SKM-1 (cell line): ENCODE measurements around the gene ARHGAP40.
"Not testable (repeated sequence)": the region's sequence is repeated elsewhere in the genome, so short reads cannot be mapped to it uniquely, and the experiment has no call there.

Source experiments
- DNase-seq: peaks from one replicate; lab custom pipeline; 2025; ENCODE audit not compliant: unreplicated experiment; lab: John Stamatoyannopoulos, UW

Gene ARHGAP40

DNA sequence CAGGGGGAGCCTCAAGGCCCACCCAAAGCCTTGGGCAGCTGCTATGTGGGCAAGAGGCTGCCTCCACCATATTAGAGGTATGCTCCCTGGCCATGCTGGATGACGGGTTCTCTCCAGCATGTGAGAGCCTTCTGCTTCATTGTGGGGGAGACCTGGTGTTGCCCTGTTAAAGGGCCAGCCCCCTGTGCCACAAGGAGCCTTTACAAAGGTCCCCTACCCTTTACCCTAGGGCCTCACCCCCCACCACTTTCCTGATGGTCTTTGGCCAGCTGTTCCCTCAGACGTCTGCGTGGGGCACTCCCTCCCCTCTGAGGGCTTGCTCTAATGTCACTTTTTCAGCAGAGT lies 15.5 kb upstream of the ARHGAP40 start:
- DNase-seq = no peak

DNA sequence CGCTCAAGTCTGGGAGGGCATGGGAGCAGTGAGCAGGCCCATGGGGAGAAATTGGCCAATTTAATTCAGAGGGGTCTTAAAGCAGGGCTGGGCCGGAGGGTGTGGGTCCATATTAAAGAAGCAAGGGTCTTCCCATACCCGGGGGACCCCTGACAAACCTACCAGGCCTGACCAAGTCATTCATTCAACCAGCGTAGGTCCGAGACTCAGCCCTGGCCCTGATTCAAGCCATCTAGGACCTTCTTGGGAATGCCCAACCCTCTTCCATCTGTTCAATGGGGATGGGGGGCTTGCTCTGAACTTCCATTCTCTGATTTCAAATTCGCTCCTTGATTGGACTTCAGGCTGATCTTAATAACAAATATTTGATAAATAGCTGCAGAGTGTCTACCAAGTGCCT lies 13.3 kb upstream of the ARHGAP40 start:
- DNase-seq = no peak

DNA sequence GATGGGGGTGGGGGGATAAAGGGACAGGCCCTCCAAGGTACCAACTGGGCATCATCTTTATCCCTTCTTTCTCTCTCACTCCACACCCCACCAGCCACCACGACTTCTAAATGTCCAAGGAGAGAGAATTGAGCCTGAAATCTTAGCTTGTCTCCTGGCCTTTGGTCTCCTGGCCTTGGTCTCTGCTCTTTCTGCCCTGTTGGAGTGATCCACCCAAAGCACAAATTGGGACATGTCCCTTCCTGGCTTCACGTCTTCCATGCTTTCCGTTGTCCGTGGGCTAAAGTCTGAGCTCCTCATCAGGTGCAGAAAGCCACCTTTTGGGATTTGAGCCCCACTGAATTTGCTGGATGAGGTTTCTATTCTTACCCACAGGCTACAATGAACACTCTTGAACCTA lies 12.3 kb upstream of the ARHGAP40 start:
- DNase-seq = no peak

DNA sequence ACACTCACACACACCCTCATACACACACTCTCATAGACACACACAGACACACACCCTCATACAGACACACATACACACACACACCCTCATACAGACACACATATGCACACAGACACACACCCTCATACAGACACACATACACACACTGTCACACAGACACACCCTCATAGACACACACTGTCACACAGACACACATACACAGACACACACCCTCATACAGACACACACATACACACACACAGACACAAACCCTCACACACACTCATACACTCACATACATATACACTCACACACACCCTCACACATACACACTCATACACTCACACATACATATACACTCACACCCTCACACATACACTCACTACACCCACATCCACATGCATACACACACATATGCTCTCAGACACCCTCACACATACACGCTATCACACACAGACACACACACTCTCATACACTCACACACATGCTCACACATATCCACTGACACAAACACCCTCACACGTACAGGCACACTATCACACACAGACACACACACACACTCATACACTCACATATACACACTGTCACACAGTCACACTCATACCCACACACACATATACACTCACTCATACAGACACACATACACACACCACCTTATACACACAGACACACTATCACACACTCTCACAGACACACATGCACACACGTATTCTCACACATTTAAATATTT lies 11.5 kb upstream of the ARHGAP40 start:
- no peak for DNase-seq

DNA sequence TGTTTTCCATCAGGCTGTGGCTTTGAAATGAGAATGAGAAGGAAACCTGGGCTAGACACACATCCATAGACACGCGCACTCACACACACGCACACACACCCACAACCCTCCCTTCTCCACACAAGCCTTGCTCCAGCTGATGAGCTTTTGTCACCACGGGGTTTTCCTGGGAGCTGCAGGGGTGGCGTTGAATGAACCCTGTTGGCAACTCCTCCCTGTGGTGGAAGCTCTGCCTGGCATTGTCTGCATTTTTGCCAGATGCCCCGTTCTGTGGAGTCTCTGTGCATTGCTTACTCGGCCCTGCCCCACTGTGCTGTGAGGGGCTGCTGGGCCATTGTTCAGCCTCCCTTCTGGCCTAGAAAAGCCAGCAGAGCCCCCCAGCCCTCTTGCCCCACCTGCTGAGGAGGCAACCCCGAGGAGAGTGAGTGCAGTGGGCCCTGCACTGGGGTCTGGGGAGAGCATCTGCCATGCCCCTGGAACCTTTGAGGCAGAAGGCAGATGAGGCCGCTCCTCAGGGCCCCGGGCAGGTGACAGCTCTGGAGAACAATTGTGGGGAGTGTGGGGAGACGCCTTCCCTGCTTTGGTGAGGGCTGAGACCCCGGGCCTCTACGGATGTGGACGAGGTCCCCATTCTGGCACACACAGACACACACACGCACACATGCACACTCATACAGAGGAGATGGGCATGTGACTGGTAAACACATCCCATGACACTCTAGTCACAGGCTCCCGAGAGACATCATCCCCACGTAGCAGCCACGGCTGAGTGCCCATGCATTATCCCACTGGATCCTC lies 10.7 kb upstream of the ARHGAP40 start:
- DNase-seq = no peak

DNA sequence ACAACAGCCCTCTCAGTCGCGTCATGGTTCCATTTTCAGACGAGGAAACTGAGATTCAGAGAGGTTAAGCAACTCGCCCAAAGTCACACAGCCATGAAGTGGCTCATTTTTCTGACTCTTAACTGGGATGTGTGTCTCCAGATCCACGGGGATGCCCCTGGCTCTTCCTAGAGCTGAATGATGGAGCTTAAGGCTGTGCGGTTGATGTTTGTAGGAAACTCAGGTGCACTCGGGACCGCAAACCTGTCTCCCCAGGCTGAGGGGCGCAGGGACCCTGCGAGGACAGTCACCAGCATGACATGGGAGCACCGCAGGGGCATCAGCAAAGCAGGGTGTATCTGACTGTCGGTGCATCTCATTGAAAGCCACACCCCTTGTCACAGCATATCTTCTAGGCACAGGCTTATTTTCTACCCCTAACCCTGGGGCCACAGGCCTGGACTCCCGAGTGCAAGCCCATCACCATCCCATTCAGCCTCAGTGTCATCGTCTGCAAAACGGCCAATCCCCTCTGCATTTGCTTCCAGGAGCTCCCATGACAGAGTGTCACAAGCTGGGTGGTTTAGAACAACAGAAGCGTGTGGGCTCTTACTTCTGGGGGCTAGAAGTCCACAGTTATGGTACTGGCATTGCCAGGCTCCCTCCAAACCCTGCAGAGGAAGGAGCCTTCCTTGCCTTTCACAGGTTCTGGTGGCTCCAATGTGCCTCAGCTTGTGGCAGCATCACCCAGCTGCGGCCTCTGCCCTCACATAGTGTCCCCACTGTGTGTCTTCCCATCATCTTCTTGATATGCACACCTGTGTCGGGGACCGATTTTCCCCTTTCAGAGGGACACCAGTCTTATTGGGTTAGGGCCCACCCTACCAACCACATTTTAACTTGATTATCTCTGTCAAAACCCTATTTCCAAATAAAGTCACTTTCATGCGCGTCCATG lies 9.9 kb upstream of the ARHGAP40 start:
- no peak for DNase-seq

DNA sequence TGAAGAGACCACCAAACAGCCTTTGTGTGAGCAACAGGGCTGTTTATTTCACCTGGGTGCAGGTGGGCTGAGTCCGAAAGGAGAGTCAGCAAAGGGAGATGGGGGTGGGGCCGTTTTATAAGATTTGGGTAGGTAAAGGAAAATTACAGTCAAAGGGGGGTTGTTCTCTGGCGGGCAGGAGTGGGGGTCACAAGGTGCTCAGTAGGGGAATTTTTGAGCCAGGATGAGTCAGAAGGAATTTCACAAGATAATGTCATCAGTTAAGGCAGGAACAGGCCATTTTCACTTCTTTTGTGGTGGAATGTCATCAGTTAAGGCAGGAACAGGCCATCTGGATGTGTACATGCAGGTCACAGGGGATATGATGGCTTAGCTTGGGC lies 9.2 kb upstream of the ARHGAP40 start:
- not testable (repeated sequence) for DNase-seq

DNA sequence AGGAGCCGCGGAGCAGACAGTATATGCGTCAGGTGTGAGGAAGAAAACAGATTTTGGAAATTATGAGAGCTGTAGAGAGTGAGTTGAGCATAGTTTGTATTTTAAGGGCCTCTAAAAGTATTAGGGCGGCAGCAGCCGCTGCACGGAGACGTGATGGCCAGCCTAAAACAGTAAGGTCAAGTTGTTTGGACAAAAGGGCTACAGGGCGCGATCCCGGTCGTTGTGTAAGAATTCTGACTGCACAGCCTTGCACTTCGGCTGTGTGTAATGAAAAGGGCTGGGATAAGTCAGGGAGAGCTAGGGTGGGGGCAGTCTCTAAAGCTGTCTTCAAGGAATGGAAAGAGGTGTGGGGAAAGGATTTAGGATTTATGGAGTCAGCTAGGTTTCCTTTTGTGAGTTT lies 7.3 kb upstream of the ARHGAP40 start:
- not testable (repeated sequence) for DNase-seq

DNA sequence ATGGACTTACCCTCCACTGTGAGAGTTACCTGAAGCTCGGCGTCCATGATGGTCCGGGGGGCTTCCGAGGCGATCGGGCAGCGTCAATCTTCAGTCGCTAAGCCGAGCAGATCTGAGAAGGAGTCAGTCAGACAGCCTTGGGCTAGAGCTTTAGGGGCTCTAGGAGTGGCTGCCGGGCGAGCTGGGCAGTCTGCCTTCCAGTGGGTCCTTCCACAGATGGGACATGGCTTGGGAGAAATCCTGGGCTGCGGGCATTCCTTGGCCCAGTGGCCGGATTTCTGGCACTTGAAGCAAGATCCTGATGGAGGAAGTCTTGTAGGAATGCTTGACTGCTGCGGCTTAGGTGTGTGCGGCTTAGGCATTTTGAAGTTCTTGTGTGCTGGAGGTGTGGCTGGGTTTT lies 5.7 kb upstream of the ARHGAP40 start:
- not testable (repeated sequence) for DNase-seq

DNA sequence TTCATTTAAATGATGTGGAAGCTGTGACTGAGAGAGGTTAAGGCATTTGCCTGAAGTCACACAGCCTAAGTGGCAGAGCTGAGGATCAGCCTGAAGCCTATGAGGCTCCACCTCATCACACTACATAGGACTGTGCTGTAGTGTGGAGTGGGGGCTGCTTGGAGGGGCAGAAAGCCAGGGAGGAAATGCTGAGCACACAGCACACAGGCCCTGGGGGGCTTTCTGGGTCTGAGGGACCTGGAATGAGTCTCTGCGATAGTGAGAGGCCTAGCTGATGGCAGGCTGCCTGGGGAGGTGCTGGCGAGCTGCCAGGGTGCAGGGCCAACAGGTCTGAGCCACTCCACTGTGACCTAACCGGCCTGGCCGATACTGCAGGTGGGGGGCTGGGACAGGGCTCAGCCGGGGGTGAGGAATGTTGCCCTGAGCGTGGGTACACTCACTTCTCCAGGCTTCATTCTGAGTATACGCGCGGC lies 2.2 kb upstream of the ARHGAP40 start:
- no peak for DNase-seq

DNA sequence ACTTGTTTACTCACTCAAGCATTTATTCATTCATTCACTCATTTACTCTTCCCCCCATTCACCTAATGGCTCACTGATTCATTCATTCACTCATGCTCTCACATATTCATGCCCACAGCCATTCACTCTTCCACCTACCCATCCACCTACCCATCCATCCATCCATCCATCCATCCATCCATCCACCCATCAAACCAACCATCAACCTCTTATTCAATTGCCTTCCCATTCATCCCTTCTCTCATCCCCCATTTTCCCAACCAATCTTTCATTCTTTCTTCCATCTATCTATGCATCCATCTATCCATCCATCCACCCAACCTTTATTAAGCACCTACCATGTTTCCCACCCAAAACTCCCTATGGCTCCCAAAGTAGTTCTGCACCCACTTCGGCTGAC lies 1.6 kb upstream of the ARHGAP40 start:
- no peak for DNase-seq

DNA sequence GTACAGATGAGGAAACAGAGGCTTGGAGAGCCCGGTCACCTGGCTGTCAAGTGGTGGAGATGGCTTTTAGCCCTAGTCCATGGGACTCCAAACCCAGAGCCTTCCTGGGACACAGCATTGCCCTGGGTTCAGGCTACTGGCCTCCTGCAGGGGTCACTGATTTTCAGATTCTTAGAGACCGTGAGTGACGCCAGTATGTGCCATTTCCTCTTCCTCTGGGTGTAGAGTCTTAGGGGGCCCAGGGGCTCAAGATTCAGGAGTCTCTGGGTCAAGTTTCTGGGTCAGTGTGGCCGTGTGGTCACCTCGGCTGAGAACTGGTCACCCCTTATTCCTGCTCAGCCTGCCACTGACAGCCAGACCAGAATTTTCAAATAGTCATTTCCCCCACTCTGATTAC lies 574 bp downstream of the ARHGAP40 start:
- no peak for DNase-seq

DNA sequence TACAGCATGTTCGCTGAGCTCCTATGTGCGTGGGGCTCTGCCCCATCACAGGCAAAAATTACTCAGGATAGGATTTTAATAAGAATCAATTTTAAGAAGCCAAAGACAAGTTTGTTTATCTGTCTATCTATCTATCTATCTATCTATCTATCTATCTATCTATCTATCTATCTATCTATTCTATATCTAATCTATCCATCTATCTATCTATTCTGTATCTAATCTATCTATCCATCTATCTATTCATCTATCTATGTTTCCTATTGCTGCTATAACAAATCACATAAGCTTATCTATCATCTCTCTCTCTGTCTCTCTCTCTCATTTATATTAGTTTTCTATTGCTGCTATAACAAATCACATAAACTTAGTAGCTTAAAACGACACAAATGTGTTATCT lies 1.7 kb downstream of the ARHGAP40 start:
- DNase-seq = no peak

DNA sequence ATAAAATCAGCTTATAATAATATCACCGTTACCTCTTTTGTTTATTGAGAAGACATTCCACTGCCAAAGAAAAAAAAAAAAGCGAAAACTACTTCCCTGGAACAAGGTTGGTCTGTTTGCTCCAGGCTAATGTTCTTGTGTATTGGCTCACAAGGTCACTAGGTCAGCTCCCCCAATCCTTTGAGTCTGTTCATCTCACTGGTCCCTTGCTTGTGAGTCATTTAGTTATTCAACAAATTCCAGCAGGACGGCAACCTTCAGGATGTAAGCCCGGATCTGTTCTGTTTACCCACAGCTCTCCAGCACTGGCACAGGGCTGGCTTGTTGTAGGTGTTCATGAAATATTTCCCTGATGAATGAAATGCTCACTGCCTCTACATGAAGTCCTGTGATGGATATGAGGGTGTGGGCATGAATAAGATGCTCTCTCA lies 3.3 kb downstream of the ARHGAP40 start:
- DNase-seq = no peak

DNA sequence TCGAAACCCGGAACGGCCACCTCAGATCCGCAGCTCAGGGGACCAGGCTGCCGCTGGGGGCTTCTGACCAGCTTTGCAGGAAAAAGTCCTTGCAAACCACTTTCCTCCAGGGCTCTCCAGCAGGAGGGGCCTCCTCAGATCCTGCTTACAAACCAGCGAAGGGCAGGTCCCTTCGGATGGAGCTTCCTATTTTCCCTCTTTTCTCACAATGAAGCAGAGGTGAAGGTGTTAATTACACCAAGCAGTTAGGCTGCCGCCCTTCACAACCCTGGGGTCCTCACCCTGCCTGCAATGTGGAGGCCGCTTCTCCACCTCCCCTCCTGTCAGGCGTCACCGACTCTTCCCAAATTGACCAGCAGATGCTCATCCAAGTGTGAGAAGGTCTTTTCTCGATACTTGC lies 5.7 kb downstream of the ARHGAP40 start:
- no peak for DNase-seq

DNA sequence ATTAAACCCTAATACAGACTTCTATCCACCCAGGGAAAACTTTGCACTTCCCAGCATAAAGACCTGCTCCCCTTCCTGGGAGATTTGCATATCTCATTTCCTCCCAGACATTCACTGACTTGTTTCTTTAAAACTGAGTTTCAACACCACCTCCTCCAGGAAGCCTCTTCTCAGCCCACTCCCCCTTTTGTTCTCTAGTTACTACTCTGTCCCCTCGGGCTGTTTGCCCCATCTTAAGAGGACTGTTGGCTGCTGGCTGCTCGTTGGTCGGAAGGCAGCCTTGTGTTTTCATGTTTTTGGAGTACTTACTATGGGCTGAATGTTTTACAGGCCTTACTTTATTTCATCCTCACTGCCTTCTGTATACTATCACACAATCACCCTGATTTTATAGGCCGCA lies 6.6 kb downstream of the ARHGAP40 start:
- no peak for DNase-seq

DNA sequence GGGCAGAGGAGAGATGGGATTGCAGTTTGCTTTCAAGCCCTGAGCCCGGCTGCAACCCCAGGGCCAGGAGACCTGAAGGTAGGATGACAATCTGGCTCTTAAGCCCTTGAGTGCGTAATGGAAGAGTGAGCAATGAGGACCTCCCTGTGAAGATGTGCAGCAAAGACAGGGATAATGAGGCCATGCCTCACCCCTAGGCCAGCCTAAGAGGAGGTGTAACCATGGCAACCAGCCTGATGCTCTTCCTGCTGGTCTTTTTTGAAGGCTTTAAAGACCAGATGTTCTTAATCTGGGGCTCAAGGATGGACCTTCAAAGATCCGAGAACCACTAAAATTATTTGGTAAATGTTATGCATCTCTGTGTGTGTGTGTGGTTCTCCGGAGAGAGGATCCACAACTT lies 8.2 kb downstream of the ARHGAP40 start:
- DNase-seq = no peak

DNA sequence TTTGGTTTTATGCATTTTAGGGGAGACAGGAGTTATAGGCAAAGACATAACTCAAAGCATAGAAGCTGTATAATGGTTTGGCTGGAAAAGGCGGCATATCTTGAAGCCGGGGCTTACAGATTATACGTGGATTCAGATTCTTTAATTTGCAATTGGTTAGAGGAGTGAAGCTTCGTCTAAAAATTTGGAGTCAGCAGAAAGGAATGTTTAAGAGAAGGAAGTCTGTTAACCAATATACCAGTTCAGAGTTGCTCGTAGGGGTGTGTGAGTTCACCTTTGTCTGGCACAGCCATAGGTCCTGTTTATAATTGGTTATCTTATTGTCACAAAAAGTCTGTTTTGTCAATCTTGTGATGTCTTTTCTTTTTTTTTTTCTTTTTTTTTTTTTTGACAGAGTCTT lies 8.9 kb downstream of the ARHGAP40 start:
- DNase-seq = no peak

DNA sequence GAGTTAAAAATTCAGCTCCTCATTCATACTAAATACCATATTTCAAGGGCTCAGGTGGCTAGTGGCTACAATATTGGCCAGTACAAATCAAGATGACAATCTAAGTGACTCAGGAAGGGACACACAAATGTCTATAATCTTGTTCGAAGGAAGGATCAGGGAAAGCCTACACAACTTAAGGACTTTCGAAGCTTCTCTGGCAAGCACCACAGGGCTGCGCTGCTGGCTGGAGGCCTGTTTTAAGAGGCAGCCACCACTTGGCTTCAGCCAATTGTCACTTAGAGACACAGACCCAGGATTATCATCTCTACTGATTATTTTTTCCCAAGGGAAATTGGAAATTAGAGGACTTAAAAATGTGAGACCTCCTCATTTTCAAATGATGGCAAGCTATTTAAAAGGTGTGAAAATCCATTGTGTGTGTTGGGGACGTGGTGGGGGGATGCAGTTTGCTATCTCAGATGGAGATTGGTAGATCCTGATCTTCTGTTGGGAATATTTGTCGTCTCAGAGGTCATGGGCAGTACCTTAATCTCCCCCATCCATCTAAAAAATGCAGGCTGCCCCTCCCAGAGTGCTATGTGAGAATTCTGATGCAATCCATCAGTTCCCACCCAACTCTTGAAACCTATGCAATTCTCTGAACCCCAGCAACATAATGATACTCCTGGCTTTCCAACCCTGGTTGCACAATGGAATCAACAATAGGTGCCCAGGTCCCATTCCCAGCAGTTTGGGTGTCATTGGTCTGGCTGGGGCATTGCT lies 11.3 kb downstream of the ARHGAP40 start:
- DNase-seq = no peak

DNA sequence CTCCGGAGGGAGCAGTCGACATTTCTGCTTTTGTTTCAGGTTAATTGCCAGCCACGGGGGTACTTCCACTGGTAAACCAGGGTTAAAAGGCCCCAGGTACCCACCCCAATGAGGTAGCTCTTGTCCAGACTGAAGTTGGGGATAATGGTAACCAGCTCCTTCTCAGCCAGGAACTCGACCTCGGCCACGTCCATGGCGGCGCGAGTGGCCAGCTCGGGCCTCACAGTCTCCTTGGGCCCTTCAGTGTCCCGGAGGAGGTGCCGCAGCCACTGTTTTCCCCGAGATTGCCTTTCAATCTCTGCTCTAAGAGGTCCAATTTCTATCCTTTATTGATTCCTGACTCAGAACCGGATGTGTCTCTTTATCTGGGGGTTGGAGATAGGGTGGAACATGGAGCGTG lies 13.7 kb downstream of the ARHGAP40 start:
- no peak for DNase-seq

DNA sequence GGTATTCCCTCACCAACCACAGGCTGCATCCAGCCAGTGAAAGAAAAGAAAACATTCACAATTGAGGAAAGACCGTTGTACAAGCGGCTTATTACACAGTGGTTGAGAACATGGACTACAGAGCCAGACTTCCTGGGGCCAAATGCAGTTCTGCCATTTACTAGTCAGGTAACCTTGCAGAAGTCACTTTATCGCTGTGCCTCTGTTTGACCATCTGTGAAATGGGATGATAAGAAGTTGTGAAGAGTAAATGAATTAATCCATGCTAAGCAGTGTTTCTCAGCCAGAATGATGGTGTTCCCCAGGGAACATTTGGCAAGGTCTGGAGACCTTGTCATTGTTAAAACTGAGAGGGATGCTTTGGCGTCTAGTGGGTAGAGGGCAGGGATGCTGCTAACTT lies 14.8 kb downstream of the ARHGAP40 start:
- no peak for DNase-seq
